Upper lobe of left lung (tissue), 6 donors: ENCODE results near the gene PANK1. TPM values are rescaled to one million over a fixed set of nuclear protein-coding genes. Genes with fewer than 3 reads are reported as not detected.

ENCODE experiments used
- ATAC-seq, 2 donors: fragments of 200-7000 bp; cut with Tn5 transposase; one replicate each; pipeline ENCODE4 v1.9.1; 2022; ENCODE audit warnings: mild to moderate bottlenecking in 2 of 2, moderate library complexity in 2 of 2; ENCODE audit not compliant: low FRiP score in 2 of 2
- DNase-seq, 2 donors: peaks; one replicate each; pipeline ENCODE4 v3.0.0-alpha.2; 2019 to 2020
- H3K27ac ChIP-seq, 4 donors: fragments of 200-600 bp; sonication (generic); one replicate each; pipeline ENCODE4 v1.5.1; 2016 to 2019
- H3K27me3 ChIP-seq, 4 donors: fragments of 200-600 bp; sonication (generic); one replicate each; pipeline ENCODE4 v1.5.1; 2017 to 2019
- H3K36me3 ChIP-seq, 4 donors: fragments of 200-600 bp; sonication (generic); one replicate each; pipeline ENCODE4 v1.5.1; 2016 to 2019
- H3K4me1 ChIP-seq, 4 donors: fragments of 200-600 bp; sonication (generic); one replicate each; pipeline ENCODE4 v1.5.1; 2018 to 2019
- H3K4me3 ChIP-seq, 4 donors: fragments of 200-600 bp; sonication (generic); one replicate each; pipeline ENCODE4 v1.5.1; 2017 to 2019; ENCODE audit warnings: mild to moderate bottlenecking in 2 of 4, moderate library complexity in 1 of 4
- H3K9me3 ChIP-seq, 4 donors: fragments of 200-600 bp; sonication (generic); one replicate each; pipeline ENCODE4 v1.5.1; 2018 to 2019
- EP300 ChIP-seq, 4 donors: sonication (generic); formaldehyde crosslinking; IDR thresholded peaks; one replicate each; pipeline ENCODE4 v1.5.1; 2017; ENCODE audit warnings: antibody characterized with exemption in 4 of 4, control low read depth in 2 of 4
- POLR2A ChIP-seq, 4 donors: fragments of 450-650 bp; IDR thresholded peaks; one replicate each; pipeline ENCODE4 v1.5.1; 2016 to 2017; ENCODE audit warnings: antibody characterized with exemption in 4 of 4, mild to moderate bottlenecking in 2 of 4
- POLR2AphosphoS5 ChIP-seq, 2 donors: sonication (generic); formaldehyde crosslinking; IDR thresholded peaks; one replicate each; pipeline ENCODE4 v1.5.1; 2017; ENCODE audit warnings: antibody characterized with exemption in 2 of 2
- WGBS, 2 donors: methylation state at CpG; one replicate each; pipeline ENCODE4 v1.1.5; 2017 to 2018; 5-methylcytosine and 5-hydroxymethylcytosine counted together
- total RNA-seq, 6 donors: library from RNA; depleted of rRNA in 4 of 6; stranded (reverse); fragments of >200 nt in 4 of 6; gene quantifications; one replicate each; pipeline versions ENCODE4 v1.1.0 to v1.2.1, GENCODE V29; 2016 to 2021
- TF ChIP-seq, protein P1 (sequence below), 6 experiments: fragments of 450-650 bp in 4 of 6; fragments of 200-600 bp in 2 of 6; sonication (generic) in 2 of 6; IDR thresholded peaks; one replicate each; pipeline ENCODE4 v1.5.1; 2016 to 2019; ENCODE audit warnings: antibody characterized with exemption in 6 of 6
- donor health status: DM: no; HTN: no; CAD: no; lungs with moderate emphysema.
- donor health status: DM: no; HTN: yes; CAD: no; lungs with severe emphysema.

The PANK1 gene
- total RNA-seq, 6 donors from 2014 or later: 3.1 to 22.9 (median 7.3) TPM

DNA sequence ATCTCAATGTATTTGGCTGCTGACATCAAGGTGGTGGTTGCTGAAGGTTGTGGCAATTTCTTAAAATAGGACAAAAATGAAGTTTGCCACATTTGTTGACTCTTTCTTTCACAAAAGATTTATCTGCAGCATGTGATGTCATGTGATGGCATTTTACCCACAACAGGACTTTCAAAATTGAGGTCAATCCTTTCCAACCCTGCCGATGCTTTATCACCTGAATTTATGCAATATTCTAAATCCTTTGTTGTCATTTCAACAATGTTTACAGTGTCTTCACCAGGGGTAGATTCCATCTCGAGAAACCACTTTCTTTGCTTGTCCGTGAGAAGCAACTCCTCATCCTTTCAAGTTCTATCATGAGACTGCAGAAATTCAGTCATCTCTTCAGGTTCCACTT lies 69.0 kb downstream of the PANK1 start:
- Histone ChIP-seq H3K36me3 (no peaks in the 10 kb centered on the region), H3K27me3 (no peaks in the 10 kb centered on the region), H3K4me3 (no peak overlapping the region), H3K27ac (no peak overlapping the region), H3K4me1 (no peaks in the 10 kb centered on the region), H3K9me3 (no peaks in the 10 kb centered on the region)
- ATAC-seq: no peak
- no peak for TF ChIP-seq POLR2A (IDR thresholded peaks at IDR 0.05)
- TF ChIP-seq EP300 (IDR thresholded peaks at IDR 0.05): no peak
- TF ChIP-seq, protein P1, sequence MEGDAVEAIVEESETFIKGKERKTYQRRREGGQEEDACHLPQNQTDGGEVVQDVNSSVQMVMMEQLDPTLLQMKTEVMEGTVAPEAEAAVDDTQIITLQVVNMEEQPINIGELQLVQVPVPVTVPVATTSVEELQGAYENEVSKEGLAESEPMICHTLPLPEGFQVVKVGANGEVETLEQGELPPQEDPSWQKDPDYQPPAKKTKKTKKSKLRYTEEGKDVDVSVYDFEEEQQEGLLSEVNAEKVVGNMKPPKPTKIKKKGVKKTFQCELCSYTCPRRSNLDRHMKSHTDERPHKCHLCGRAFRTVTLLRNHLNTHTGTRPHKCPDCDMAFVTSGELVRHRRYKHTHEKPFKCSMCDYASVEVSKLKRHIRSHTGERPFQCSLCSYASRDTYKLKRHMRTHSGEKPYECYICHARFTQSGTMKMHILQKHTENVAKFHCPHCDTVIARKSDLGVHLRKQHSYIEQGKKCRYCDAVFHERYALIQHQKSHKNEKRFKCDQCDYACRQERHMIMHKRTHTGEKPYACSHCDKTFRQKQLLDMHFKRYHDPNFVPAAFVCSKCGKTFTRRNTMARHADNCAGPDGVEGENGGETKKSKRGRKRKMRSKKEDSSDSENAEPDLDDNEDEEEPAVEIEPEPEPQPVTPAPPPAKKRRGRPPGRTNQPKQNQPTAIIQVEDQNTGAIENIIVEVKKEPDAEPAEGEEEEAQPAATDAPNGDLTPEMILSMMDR (IDR thresholded peaks at IDR 0.05): no peak
- TF ChIP-seq POLR2AphosphoS5 (IDR thresholded peaks at IDR 0.05): no peak
- no peak for DNase-seq
- WGBS, 2 donors: 85 to 95% methylated on average over 3 of the region's 3 CpGs

DNA sequence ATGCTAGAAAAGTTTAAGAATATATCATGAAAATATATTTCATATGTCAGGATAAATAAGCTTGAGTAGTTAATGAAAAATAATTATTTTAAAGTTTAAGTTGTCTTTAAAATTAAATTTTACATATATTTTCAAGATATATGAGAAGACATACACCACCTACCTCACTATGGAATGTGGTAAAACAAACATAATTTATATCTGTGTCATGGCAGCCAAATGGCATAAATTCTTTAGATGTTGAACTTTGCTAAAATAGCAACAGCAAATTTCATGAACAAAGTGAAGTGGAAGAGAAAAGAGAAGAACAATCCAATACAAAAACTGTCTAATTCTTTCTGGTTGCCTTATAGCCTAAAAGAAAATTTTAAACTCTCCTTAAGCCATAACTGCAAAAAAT lies 70.0 kb downstream of the PANK1 start:
- no peak for ATAC-seq
- H3K27me3 ChIP-seq: no peaks in the 10 kb centered on the region
- TF ChIP-seq, protein P1 (IDR thresholded peaks at IDR 0.05): no peak
- TF ChIP-seq POLR2A (IDR thresholded peaks at IDR 0.05) (no peak), POLR2AphosphoS5 (IDR thresholded peaks at IDR 0.05) (no peak), EP300 (IDR thresholded peaks at IDR 0.05) (no peak)
- no peak overlapping the region for H3K27ac ChIP-seq
- no peak for DNase-seq
- no peak overlapping the region for H3K4me3 ChIP-seq
- no peaks in the 10 kb centered on the region for H3K9me3 ChIP-seq
- no peaks in the 10 kb centered on the region for H3K36me3 ChIP-seq
- no peaks in the 10 kb centered on the region for H3K4me1 ChIP-seq

DNA sequence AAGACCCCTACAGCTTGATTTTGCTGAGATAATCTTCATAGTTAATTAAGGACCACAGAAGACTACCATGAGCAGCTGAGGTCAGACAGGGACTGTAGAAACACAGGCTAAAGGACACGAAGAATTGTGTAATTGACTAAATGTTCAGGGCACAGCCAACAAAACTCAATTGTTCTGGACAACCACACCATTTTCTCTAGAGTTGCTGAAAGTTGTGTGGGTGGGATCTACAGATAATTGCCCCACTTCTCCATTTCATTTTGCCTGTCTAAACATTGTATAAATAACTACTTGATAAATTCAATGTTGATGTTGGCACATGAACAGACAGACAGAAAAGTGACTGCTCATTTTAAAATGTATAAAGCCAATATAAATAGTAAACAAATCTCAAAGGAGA lies 70.7 kb downstream of the PANK1 start:
- WGBS, 2 donors: 45 to 52% methylated on average over 1 of the region's 1 CpG
- ATAC-seq (no peak), DNase-seq (no peak)
- H3K9me3 ChIP-seq: no peaks in the 10 kb centered on the region
- H3K27ac ChIP-seq: no peak overlapping the region
- H3K27me3 ChIP-seq: no peaks in the 10 kb centered on the region
- no peaks in the 10 kb centered on the region for H3K4me1 ChIP-seq
- no peak for TF ChIP-seq POLR2A (IDR thresholded peaks at IDR 0.05)
- TF ChIP-seq EP300 (IDR thresholded peaks at IDR 0.05): no peak
- TF ChIP-seq, protein P1 (IDR thresholded peaks at IDR 0.05): no peak
- no peak for TF ChIP-seq POLR2AphosphoS5 (IDR thresholded peaks at IDR 0.05)
- no peak overlapping the region for H3K4me3 ChIP-seq
- no peaks in the 10 kb centered on the region for H3K36me3 ChIP-seq

DNA sequence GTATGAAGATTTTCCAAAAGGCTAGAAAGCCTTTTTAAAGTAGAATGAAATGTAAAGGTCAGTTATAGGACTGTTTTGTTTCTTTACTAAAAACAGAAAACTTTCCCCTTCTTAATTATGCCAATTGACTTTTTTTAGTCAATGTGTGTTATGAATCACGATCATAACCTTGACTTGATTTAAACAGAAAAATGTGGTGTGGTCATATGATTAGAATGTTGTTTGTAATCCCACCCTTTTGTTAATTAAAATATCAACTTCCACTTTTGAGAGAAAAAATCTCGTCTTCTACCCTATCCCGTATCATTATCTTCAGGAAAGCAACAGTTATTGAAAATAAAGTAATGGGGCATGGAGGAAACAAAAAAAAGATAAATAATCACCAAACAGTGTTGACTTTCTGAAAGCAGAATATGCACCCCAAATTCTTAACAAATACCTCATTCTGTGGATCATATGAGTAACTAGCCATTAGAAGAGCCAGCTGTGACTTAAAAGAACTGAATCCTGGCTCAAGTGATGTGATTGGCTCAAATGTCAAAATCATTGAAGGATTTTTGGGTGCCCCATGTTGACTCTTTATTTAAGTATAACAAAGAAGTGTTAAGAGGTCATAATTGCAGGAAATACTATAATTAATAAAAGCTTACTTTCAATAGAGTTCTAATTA lies 77.3 kb downstream of the PANK1 start:
- TF ChIP-seq EP300 (IDR thresholded peaks at IDR 0.05) (no peak), POLR2A (IDR thresholded peaks at IDR 0.05) (no peak), POLR2AphosphoS5 (IDR thresholded peaks at IDR 0.05) (no peak)
- TF ChIP-seq, protein P1 (IDR thresholded peaks at IDR 0.05): no peak
- Histone ChIP-seq H3K4me3 (no peak overlapping the region), H3K27ac (no peak overlapping the region), H3K4me1 (peaks cover 0 to 3% (median 0%) of the 10 kb centered on the region in 4 donors), H3K27me3 (no peaks in the 10 kb centered on the region), H3K9me3 (no peaks in the 10 kb centered on the region), H3K36me3 (no peaks in the 10 kb centered on the region)
- no peak for ATAC-seq
- no peak for DNase-seq
- WGBS, 2 donors: 74 to 78% methylated on average over 3 of the region's 3 CpGs

DNA sequence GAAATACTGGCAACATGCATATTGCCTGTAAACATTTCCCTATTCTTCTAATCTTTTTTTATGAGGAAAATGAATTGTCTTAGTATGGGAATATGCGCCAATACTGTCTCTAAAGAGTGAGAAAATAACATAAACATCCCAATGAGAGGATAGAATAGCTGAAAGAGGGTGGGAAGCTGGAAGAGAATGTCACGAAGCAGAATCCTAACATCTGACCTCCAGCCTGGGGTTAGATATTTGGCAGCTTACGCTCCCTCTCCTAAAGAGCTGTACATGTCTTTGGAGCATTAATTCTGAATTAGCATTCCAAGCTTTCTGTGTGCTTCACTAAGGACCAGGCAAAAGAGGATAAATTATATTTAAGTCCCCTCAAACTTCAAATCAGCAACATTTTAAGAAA lies 78.0 kb downstream of the PANK1 start:
- Histone ChIP-seq H3K27ac (no peak overlapping the region), H3K9me3 (no peaks in the 10 kb centered on the region), H3K4me3 (no peak overlapping the region), H3K27me3 (no peaks in the 10 kb centered on the region), H3K4me1 (peaks cover 0 to 3% (median 0%) of the 10 kb centered on the region in 4 donors), H3K36me3 (no peaks in the 10 kb centered on the region)
- DNase-seq (no peak), ATAC-seq (no peak)
- TF ChIP-seq POLR2A (IDR thresholded peaks at IDR 0.05) (no peak), EP300 (IDR thresholded peaks at IDR 0.05) (no peak), POLR2AphosphoS5 (IDR thresholded peaks at IDR 0.05) (no peak)
- TF ChIP-seq, protein P1 (IDR thresholded peaks at IDR 0.05): no peak
- WGBS, 2 donors: 42 to 75% methylated on average over 3 of the region's 3 CpGs
